Progenitor cell of endocrine pancreas (in vitro differentiated cells): ENCODE data around the gene PTPRZ1. TPM values are rescaled to one million over a fixed set of nuclear protein-coding genes. Genes with fewer than 3 reads are reported as not detected.

Experiments used
- DNase-seq: peaks from one replicate; pipeline ENCODE4 v3.0.0; 2021; ENCODE audit warnings: low spot score; ENCODE audit not compliant: unreplicated experiment
- H3K27ac Mint-ChIP-seq: 2 replicates; pipeline ENCODE4 v1.8.0; 2021; ENCODE audit warnings: mild to moderate bottlenecking, moderate library complexity, mixed read lengths
- H3K27me3 Mint-ChIP-seq: 2 replicates; pipeline ENCODE4 v1.8.0; 2021; ENCODE audit warnings: mixed read lengths
- H3K36me3 Mint-ChIP-seq: 2 replicates; pipeline ENCODE4 v1.8.0; 2022; ENCODE audit warnings: mixed read lengths; ENCODE audit not compliant: insufficient read depth
- H3K4me1 Mint-ChIP-seq: 2 replicates; pipeline ENCODE4 v1.8.0; 2021; ENCODE audit warnings: low read depth, mixed read lengths
- H3K4me3 Mint-ChIP-seq: 2 replicates; pipeline ENCODE4 v1.8.0; 2021; ENCODE audit warnings: low read depth, mild to moderate bottlenecking, moderate library complexity, mixed read lengths
- H3K9me3 Mint-ChIP-seq: 2 replicates; pipeline ENCODE4 v1.8.0; 2021; ENCODE audit warnings: low read depth, mixed read lengths
- CTCF ChIP-seq: fragments of 200-600 bp; sonication (generic); IDR thresholded peaks from one replicate; pipeline ENCODE4 v1.5.0; 2021; ENCODE audit warnings: antibody characterized with exemption, mild to moderate bottlenecking; ENCODE audit not compliant: unreplicated experiment
- total RNA-seq: library from RNA; stranded (reverse); gene quantifications from 2 replicates; pipeline ENCODE4 v1.2.1, GENCODE V29; 2021

The PTPRZ1 gene
- total RNA-seq, 1 donor from 2014 or later: 0.74 TPM

GRCh38 chr7:122103064-122103463 is 230.1 kb downstream of the PTPRZ1 start:
- Mint-ChIP-seq H3K36me3 (peaks cover 55% of the 10 kb centered on the region), H3K9me3 (peaks cover 39% of the 10 kb centered on the region), H3K27me3 (no peaks in the 10 kb centered on the region), H3K4me1 (no peaks in the 10 kb centered on the region), H3K4me3 (no peak overlapping the region), H3K27ac (no peak overlapping the region)
- no peak for DNase-seq
- TF ChIP-seq CTCF: no peak
